HG02938 (cell line): ENCODE results near the gene MYO1D.

ENCODE experiments used
- ATAC-seq: cut with Tn5 transposase; IDR thresholded peaks from one replicate; pipeline ENCODE4 v1.9.1; 2021; ENCODE audit warnings: mild to moderate bottlenecking, moderate library complexity; ENCODE audit not compliant: unreplicated experiment

Gene MYO1D

DNA sequence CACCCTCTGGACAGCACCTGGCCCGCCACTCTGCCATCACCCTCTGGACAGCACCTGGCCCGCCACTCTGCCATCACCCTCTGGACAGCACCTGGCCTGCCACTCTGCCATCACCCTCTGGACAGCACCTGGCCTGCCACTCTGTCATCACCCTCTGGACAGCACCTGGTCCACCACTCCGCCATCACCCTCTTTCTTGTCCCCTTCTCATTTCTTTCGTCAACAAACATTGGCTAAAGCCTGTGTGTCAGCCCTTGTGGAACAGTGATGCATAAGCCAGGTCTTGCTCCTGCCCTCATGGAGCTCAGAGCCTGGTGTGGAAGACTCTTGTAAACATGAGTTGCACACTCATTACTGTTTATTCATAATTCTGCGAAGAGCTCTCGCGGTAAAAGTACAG lies 358.9 kb downstream of the MYO1D start:
- no peak for ATAC-seq

DNA sequence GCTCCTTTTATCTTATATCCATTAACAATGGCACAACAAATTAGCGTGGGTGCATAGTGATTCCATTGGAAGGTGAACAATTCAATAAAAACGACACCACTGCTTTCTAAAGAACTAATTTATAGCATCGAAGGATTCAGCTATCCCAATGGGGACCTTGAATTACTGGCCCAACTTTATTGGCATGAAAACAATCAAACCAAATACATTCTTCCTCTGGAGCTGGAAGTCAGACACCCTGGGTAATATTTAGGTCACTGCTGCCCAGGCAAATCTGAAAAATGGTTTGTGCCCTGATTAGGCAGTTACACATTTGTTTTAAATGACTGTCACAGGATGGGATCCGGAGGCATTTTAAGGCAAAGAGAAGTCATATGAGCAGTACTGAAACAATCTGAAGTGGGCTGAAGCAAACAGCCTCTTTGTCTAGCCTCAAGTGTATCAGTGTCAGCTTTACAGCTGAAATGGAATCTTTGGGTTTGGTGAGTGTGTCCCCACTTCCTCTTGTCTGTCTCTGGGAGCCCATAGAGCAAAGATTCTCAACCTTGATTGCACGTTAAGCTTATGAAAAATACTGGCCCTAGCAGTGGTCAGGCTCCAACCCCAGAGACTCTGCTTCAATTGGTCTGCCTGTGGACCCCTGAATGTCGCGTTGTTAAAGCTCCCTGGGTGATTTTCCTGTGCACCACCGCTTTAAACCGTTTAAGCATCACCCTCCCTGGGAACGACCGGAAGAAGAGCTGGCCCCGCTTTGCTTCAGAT lies 359.8 kb downstream of the MYO1D start:
- no peak for ATAC-seq

DNA sequence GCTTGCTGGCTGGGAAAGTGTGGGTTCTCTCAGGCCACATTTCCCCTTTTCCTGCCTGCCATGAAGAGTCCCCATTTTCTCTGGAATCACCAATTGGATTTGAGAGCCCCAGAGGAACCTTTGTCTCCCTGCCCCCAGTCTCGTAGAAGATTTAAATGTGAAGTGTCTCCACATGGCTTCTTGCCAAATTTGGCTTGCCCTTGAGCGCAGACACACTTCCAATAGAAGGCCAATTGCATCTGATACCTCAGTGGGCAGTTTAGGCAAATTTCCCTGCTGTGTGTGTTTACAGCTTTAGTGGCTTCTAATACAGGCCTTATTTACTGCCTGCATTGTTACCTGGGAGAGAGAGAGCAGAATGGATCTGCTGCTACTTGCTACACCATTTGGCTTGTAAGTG lies 360.5 kb downstream of the MYO1D start:
- no peak for ATAC-seq

DNA sequence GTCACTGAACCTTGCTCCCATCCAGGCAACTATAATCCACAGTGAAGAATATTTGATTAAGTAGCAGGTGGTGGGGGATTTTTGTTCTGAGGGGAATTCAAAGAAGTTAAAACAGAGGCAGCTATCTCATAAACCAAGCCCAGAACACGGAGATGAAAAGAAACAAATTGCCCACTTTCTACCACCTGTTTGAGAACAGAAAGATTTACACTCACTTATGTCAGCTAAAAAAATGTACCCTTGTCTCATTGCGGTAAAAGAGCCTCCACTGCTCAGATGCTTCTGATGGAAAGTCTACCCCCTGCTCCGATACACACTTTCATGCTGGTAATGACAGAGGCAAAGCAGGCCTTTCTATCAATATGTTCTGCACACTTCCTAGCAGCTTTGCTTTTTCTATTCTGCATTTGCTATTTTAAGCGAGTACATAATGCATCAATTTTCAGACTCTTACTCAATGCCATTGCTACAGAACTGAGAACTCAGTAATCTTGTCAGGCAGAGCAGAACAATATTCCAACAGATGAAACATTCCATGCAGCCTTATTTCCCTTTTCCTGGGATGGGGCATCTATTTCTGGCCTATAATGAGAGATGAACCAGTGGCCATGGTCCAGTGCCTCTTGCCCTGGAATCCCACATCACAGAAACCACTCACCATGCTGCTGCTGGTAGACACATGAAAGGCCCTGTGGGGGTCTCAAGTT lies 361.1 kb downstream of the MYO1D start:
- ATAC-seq = peak; percentile 42

DNA sequence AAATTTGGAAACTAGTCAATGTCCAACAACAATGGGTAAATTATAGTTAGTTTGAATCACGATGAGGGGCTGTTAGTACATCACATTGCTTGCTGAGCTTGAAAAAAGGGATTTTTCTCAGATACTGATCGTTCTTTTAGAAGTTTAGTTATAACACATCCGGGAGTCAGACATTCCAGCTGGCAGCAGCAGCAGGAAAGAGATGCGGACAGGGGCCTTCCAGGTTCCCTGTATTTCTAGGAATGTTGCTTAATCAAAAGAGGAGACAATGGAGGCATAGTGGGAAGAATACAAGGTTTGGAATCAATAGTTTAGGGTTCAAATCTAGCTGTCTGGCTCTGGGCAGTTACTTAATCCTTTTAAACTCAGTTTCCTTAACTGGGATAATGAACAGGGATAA lies 362.3 kb downstream of the MYO1D start:
- ATAC-seq = no peak

DNA sequence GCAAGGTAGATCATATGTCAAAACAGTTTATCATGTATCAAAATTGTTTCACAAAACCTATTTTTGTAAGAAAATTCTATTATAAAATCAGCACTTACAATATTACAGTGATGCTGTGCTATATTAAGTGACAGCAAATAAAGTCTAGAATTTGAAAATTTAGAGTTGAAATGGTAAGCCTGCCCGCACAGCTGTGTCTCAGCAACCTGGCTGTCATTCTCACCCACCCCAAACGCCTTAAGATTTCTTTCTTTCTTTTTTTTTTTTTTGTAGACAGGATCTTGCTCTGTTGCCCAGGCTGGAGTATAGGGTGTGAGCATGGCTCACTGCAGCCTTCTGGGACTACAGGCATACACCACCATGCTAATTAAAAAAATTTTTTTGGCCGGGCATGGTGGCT lies 363.3 kb downstream of the MYO1D start:
- no peak for ATAC-seq

DNA sequence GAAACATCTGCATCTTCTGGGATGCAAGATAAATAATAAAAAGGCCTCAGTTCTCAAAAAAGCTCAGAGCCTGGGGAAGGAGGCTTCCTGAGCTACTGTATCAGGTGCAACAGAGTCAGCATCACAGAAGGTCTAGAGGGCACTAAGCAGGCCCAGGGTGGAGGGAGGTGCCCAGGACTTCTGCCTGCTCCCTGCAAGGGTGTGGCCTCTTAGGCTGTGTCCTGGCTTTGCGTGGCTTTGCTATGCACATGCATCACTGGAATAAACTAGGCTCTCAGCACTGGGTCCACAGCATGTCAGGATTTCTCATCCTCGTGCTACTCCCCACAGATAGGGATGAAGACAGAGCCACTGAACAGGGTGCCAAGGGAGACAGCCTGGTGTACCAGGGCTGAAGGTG lies 364.6 kb downstream of the MYO1D start:
- no peak for ATAC-seq

DNA sequence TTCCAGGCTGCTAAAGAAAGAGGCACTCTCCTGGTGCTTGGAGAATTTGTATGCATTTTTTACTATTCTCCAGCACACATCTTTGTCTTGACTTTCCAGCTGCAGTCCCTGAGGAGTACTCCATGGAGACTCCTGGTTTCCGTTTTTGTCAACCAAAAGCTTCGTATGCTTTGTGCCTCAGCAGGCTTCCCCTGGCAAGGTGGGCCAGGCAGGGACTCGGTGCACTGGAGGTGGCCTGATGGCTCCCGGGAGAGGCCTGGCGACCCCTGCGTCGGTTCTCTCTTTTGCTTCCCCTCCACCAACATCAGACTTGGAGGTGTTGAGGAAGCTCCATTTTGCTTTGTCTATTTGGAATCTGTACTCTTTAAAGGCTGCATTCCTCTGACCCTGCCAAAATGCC lies 366.5 kb downstream of the MYO1D start:
- no peak for ATAC-seq

DNA sequence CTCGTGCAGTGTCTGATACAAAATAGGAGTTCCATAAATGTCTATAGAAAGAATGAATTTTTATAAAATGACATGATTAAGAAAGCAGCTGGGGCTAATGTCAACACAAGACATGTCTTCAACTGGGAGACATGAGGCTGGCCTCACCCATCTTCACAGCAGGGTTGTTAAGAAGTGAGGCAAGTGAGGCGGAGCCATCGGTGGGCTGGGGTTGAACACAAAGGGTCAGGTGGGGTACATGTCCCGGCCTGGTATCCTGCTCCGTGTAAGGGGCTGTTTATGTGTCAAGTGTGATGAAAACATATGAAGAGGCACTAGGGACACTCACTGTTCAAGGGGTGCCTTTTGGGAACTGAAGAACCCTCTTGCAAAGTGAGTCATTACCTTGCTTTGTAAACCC lies 368.0 kb downstream of the MYO1D start:
- ATAC-seq = no peak

DNA sequence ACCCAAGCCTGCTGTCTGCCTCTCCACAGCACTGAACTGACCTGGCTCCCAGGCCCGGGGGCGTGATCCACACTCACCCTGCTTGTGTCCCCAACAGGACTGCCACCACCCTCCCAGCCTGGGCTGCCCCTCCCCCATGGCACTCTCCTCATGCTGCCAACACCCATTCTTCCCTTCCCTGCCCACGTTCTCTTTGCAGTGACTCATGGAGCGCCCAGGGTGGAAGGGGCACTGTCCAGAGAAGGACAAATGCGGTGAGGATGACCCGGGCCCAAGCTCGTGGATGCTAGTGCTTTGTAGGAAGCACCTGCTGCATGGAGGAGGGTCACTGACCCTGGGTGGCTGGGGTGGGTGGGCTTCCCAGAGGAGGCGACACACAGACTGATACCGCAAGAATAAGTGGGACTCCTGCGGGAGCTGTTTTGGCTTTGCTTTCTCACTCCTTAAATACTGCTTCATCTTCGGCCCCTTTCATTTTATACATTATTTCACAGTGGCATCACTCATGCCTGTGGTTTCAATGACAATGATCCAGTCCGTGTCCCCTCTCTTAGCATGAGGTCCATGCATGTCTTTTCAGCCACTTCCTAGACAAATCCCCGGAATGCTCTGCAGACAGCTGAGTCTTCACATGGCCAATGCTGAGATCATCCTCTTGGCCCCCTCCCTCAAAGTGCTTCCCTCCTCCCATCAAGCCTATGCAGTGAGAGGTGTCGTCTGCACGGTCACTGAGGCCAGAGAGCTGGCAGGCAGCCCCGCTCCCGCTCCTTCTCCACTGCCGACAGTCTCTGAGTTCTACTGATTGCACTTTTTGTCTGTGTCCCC lies 372.5 kb downstream of the MYO1D start:
- no peak for ATAC-seq

DNA sequence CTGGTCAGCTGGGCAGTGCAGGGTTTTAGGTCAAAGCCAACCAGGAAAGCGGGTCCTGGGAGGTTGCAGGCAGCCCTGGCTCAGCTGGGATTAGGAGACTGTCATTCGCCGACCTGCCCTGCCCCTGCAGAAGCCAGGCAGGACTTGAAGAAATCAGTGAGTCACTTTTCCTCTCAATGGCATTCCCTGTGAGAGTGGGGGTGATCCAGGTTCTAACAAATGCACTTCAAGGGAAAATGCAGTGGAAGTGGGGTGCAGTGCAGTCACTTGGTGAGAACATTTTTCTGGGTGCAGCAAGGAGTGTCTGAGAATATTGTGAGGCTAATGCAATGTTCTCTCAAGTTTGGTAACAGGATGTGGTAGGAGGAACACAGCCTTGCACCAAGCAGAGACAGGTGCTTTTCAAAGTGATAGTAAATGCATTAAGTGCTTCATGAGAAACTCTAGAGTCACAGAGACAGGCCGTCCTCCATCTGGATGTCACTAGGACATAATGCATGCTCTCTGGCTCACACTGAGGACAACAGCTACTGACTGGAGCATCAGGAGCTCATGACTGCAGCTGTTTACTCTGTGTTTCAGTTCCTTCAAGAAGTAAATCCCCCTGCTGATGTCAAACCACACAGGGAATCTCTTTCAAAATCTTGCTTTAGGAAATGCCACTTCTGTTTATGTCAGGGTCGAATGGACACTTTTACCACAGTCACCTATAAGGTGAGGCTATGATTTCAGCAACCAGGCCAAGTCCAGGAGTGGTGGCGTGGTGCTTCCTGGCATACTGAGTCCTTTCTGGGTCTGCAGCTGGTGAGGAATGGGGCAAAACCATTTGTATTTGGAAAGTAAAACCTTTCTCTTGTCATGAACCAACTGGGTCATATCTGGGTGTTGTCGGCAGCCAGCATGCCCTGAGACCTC lies 373.4 kb downstream of the MYO1D start:
- peak; percentile 80 for ATAC-seq

DNA sequence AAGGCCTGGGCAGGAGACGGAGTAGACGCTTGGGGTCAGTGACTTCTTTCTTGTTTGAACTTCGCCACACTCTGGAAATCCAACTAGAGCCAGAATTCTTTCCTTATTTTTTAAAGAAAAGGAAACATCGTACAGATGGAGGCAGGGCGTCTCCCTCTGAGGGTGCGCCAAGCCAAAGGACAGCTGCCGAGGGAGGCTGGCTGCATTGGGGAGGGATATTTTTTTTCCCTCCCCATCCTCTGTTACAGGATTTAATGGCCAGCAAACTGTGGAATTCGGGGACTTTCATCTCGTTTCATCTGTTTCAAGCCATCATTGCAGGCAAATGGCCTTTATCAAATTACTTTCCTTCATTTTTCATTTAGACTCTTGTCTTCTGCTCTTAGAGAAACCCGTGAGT lies 374.2 kb downstream of the MYO1D start:
- no peak for ATAC-seq

DNA sequence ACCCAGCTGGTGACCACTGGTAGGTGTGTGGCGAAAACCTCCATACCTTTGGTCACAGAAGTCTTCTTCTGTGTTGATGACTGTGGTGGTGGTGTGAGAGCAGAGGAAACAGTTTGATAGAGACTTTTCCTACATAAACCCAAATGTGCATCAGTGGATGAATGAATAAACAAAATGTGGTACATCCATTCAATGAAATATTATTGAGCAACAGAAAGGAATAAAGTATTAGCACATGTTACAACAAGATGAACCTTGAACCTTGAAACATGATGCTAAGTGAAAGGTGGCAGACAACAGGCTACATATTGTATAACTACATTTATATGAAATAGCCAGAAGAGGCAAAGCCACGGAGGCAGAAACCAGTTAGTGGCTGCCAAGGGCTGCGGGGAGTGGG lies 374.9 kb downstream of the MYO1D start:
- no peak for ATAC-seq

DNA sequence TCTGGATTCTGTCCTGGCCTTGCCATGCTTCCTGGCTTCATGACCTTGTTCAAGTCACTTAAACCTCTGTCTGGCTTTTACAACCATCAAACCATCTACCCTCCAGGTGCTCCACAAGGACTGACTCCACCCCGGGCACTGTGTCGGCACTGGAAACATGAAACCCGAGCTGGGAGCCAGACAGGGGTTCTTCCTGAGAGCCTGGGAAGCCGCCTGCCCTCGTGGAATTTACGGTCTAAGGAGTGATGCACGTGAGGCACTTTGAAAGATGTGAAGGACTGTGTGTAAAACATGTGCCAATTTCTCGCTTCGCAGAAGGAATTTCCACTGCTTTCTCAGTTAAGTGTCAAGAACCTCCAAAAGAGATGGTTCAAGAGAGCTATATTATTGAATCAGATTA lies 378.5 kb downstream of the MYO1D start:
- ATAC-seq = no peak

DNA sequence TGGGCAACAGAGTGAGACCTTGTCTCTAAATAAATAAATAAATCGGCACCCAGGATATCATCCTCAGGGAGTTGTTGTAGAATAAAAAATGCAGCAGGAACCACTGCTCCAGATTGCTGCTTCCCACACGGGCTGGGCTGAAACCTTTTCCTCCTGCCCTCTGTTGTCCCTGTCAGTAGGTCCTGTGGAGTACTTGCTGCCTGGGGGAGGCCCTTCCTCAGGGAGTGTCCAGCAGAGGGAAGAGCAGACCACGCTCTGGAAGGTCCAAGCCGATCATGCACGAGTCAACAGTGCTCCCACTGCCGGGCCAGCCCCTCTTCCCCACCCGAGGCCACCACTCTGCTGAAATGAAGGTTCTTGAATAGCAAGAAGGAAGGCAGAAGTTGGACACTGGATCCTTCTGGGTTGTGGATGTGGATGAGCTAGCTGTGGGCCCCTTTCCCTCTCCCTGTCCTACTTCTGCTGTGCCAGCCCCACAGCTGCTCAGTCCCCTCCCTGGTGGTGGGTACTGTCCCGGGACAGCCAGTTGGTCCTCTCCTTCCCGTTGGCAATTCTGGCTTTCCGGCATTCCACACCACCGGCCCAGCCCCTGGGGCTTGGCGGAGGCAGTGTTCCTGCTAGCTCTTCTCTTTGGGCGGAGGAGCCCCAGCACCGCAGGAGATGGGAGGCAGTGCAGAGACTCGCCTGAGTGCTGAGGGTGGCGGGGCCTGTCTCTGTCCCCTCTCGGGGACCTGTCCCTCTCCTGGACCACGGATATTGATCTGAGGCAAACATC lies 379.3 kb downstream of the MYO1D start:
- no peak for ATAC-seq

DNA sequence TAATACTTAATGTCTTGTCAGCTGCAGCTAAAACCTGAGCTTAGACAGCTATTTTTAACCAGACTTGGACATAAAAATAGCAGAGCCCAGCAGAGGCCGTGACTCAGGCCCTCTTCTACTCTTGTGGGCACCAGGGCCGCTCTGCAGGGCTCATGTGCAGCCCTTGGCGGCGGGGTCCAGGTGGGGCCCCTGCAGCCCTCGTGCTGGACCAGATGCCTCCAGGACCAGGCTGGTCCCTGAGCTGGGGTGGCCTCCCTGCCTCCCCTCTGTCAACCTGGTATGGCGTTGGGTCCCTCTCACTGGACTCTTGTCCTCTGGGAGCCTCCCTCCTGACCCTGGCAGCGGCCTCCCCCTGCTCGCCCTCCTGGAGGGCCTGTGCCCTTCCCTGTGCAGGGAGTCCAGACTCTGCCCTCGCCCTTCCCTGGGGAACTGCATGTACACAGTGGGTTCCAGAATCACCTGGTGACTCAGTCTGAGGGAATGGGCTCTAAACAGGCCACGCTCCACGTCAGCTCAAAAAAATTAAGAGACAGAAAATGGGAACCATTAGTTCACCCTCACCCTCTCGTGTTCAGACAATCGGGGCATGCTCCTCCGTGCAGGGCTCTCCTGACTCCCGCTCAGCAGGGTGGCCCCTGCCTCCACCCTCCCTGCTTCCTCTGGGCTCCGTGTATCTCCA lies 380.4 kb downstream of the MYO1D start:
- no peak for ATAC-seq

DNA sequence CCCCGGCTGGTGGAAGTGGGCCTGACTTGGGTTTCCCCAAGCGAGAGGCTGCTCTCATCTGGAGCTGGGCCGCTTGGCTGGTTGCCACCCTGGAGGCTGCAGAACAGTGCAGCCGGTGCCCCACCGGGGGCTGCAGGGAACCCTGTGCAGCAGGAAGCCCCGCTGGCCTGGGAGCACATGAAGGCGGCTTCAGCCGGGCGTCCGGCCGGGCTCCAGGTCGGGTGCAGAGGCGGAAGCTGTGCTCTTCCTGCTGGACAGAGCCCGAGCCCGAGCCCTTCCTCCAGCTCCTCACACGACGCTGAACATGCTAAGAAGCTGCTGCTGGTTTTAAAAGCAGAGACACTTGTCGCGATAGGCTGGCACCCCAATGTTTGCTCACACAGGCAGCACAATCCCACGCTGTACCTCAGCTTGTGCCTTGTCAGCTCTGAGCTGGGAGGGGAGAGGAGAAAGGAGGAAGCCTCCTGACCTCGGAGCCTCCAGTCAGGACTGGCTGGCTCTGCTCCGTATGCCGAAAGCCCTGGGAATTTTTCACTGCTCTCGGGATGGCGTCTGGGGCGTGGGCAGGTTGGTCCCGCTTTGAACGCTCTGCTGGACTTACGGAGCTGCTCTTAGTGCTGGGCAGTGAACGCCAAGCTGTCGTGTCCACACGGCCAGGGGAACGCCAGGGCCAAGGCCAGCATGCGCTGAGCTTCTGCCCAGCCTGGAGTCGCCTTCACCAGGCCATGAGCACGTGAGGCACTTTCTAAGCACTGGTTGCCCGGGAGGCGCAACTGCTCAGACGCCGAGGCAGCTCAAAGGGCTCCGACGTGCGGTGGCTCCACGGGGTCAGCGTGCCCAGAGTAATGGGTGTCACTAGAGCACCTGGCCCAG lies 381.3 kb downstream of the MYO1D start:
- ATAC-seq = no peak

DNA sequence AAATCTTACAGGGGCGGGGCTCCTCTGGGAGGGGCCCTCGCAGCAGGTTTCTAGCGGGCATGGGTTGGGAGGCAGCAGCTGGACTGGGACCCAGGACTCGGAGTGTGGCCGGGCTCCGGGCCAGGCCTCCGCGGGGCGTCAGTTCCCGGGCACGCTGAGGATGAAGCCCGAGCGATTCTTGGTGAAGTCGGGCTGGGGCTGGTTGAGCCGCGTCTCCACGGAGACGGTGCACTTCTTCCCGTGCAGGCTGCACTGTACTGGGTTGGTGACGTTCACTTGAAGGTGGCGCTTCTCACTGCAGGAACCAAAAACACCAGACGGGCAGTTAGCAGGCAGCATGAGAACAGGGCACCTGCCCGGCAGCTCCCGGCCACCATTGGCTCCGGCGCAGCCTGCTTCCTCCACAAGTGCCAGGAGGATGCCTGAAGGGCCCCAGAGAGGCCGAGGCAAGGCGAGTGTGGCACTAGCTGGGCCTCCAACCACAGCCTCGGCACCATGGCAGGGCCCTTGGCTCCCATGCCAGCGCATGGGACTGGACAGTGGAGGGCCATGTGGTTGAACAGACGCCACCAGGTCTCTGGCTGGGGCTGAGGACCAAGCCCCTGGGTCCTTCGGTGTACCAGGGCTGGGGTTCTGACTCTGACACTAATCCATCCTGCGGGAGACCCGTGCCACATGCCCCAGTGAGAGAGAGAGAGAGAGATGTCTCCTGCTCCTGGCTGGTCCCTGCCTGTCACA lies 382.1 kb downstream of the MYO1D start:
- no peak for ATAC-seq
